GM23338 (cell line): Measurements from ENCODE around the gene HOXA2. TPM values are rescaled to one million over a fixed set of nuclear protein-coding genes. Genes with fewer than 3 reads are reported as not detected.

Experiments
- ATAC-seq: fragments of 200-7000 bp; cut with Tn5 transposase; 3 replicates; pipeline ENCODE4 v1.9.1; 2020
- DNase-seq: peaks from one replicate; pipeline ENCODE4 v3.0.0-alpha.2; 2015; ENCODE audit warnings: low spot score
- H2AFZ ChIP-seq: fragments of 200-600 bp; sonication (generic); 2 replicates; pipeline ENCODE4 v1.8.0; 2016; ENCODE audit warnings: antibody characterized with exemption, mild to moderate bottlenecking, moderate library complexity
- H3F3A ChIP-seq: fragments of 200-600 bp; sonication (generic); replicated peaks from 2 replicates; pipeline ENCODE4 v1.8.0; 2017; ENCODE audit warnings: antibody characterized with exemption, mixed run types, low read depth
- H3K27ac ChIP-seq: fragments of 200-600 bp; sonication (generic); 2 replicates; pipeline ENCODE4 v1.6.1; 2016; ENCODE audit warnings: low read depth
- H3K27me3 ChIP-seq: fragments of 200-600 bp; sonication (generic); 2 replicates; pipeline ENCODE4 v1.8.0; 2016; ENCODE audit warnings: mild to moderate bottlenecking, mixed run types, moderate library complexity; ENCODE audit not compliant: insufficient read depth
- H3K36me3 ChIP-seq: fragments of 200-600 bp; sonication (generic); 2 replicates; pipeline ENCODE4 v1.8.0; 2016; ENCODE audit warnings: mild to moderate bottlenecking; ENCODE audit not compliant: insufficient read depth
- H3K4me1 ChIP-seq: fragments of 200-600 bp; sonication (generic); 2 replicates; pipeline ENCODE4 v1.8.0; 2016; ENCODE audit warnings: mild to moderate bottlenecking, moderate library complexity; ENCODE audit not compliant: insufficient read depth
- H3K4me2 ChIP-seq: fragments of 200-600 bp; sonication (generic); 2 replicates; pipeline ENCODE4 v1.7.1; 2017; ENCODE audit warnings: mixed run types
- H3K4me3 ChIP-seq: fragments of 200-600 bp; sonication (generic); 2 replicates; pipeline ENCODE4 v1.6.1; 2016; ENCODE audit warnings: mixed run types
- H3K79me2 ChIP-seq: fragments of 200-600 bp; sonication (generic); replicated peaks from 2 replicates; pipeline ENCODE4 v1.8.0; 2017; ENCODE audit warnings: mild to moderate bottlenecking; ENCODE audit not compliant: insufficient read depth
- H3K9me2 ChIP-seq: fragments of 200-600 bp; sonication (generic); 2 replicates; pipeline ENCODE4 v1.8.0; 2017; ENCODE audit not compliant: insufficient read depth
- H4K20me1 ChIP-seq: fragments of 200-600 bp; sonication (generic); replicated peaks from 2 replicates; pipeline ENCODE4 v1.8.0; 2017; ENCODE audit warnings: mild to moderate bottlenecking; ENCODE audit not compliant: insufficient read depth
- H3K27ac Mint-ChIP-seq: 2 replicates; pipeline ENCODE4 v1.8.0; 2020; ENCODE audit warnings: inconsistent platforms, mild to moderate bottlenecking, moderate library complexity, mixed read lengths
- H3K27me3 Mint-ChIP-seq: 3 replicates; pipeline ENCODE4 v1.8.0; 2022; ENCODE audit warnings: low read depth, mild to moderate bottlenecking, moderate library complexity, mixed read lengths, inconsistent platforms; ENCODE audit not compliant: insufficient read depth, poor library complexity
- H3K36me3 Mint-ChIP-seq: 3 replicates; pipeline ENCODE4 v1.8.0; 2021; ENCODE audit warnings: low read depth, mild to moderate bottlenecking, inconsistent platforms, moderate library complexity, mixed read lengths
- H3K4me1 Mint-ChIP-seq: 3 replicates; pipeline ENCODE4 v1.8.0; 2020; ENCODE audit warnings: mild to moderate bottlenecking, inconsistent platforms, mixed read lengths
- H3K4me3 Mint-ChIP-seq: 3 replicates; pipeline ENCODE4 v1.8.0; 2021; ENCODE audit warnings: moderate library complexity, mild to moderate bottlenecking, inconsistent platforms, mixed read lengths
- H3K9me3 Mint-ChIP-seq: 3 replicates; pipeline ENCODE4 v1.8.0; 2020; ENCODE audit warnings: moderate library complexity, mild to moderate bottlenecking, inconsistent platforms, mixed read lengths
- CREB1 ChIP-seq: fragments of 250-450 bp; sonication (Bioruptor Pico); IDR thresholded peaks from 2 replicates; pipeline ENCODE4 v1.5.0; 2020; ENCODE audit warnings: low read depth, mild to moderate bottlenecking, moderate library complexity
- CTCF ChIP-seq, 2 experiments: fragments of 200-600 bp in 1 of 2; sonication (generic) in 1 of 2; conservative IDR thresholded peaks; 2 replicates each; pipeline versions ENCODE4 v1.5.1 to v1.6.1; 2016 to 2017; ENCODE audit warnings: antibody characterized with exemption in 2 of 2, low read depth in 2 of 2, mild to moderate bottlenecking in 2 of 2, moderate library complexity in 1 of 2
- ETS1 ChIP-seq: IDR thresholded peaks from 2 replicates; pipeline ENCODE4 v1.6.1; 2016; ENCODE audit warnings: antibody characterized with exemption
- EZH2 ChIP-seq: fragments of 200-600 bp; sonication (generic); IDR thresholded peaks from one replicate; pipeline ENCODE4 v1.8.0; 2017; ENCODE audit warnings: antibody characterized with exemption, mild to moderate bottlenecking, low read depth; ENCODE audit not compliant: unreplicated experiment
- EZH2phosphoT487 ChIP-seq: fragments of 200-600 bp; sonication (generic); IDR thresholded peaks from one replicate; pipeline ENCODE4 v1.8.1; 2018; ENCODE audit warnings: antibody characterized with exemption; ENCODE audit not compliant: unreplicated experiment
- JUNB ChIP-seq: IDR thresholded peaks from one replicate; pipeline ENCODE4 v1.6.1; 2016; ENCODE audit warnings: antibody characterized with exemption; ENCODE audit not compliant: unreplicated experiment
- NANOG ChIP-seq: IDR thresholded peaks from 2 replicates; pipeline ENCODE4 v1.6.1; 2016; ENCODE audit warnings: antibody characterized with exemption, borderline replicate concordance
- POLR2AphosphoS5 ChIP-seq: IDR thresholded peaks from 2 replicates; pipeline ENCODE4 v1.6.1; 2016; ENCODE audit warnings: antibody characterized with exemption, low read depth
- STAT1 ChIP-seq: IDR thresholded peaks from one replicate; pipeline ENCODE4 v1.6.1; 2016; ENCODE audit warnings: antibody characterized with exemption; ENCODE audit not compliant: unreplicated experiment
- ZNF114 ChIP-seq: fragments of 250-450 bp; sonication (Bioruptor Pico); IDR thresholded peaks from 2 replicates; pipeline ENCODE4 v1.5.0; 2020; ENCODE audit warnings: mild to moderate bottlenecking, moderate library complexity
- ZNF331 ChIP-seq: fragments of 250-450 bp; sonication (Bioruptor Pico); IDR thresholded peaks from 2 replicates; pipeline ENCODE4 v1.5.0; 2020; ENCODE audit warnings: low read depth, mild to moderate bottlenecking, moderate library complexity
- polyA plus RNA-seq: library from polyadenylated mRNA; unstranded; fragments of >200 nt; fragmentation: Nextera tagmentation; extraction: Ambion mirVana; gene quantifications from 2 replicates; pipeline ENCODE4 v1.2.1, GENCODE V29; 2016
- total RNA-seq: library from RNA; depleted of rRNA; stranded (reverse); fragments of >200 nt; shearing (Covaris generic); gene quantifications from 2 replicates; pipeline ENCODE4 v1.2.3, GENCODE V29; 2014
- TF ChIP-seq, protein P1 (sequence below): fragments of 250-450 bp; sonication (Bioruptor Pico); IDR thresholded peaks from 2 replicates; pipeline ENCODE4 v1.5.0; 2020; ENCODE audit warnings: mild to moderate bottlenecking, moderate library complexity
- TF ChIP-seq, protein P2 (sequence below): IDR thresholded peaks from one replicate; pipeline ENCODE4 v1.6.1; 2018; ENCODE audit warnings: antibody characterized with exemption; ENCODE audit not compliant: unreplicated experiment

The HOXA2 gene
- total and polyA plus RNA-seq, 2 experiments from 2014 or later = not detected

- no peak for ATAC-seq
- TF ChIP-seq ZNF114 (CRISPR knock-in tag) = no peak
- TF ChIP-seq, protein P1, sequence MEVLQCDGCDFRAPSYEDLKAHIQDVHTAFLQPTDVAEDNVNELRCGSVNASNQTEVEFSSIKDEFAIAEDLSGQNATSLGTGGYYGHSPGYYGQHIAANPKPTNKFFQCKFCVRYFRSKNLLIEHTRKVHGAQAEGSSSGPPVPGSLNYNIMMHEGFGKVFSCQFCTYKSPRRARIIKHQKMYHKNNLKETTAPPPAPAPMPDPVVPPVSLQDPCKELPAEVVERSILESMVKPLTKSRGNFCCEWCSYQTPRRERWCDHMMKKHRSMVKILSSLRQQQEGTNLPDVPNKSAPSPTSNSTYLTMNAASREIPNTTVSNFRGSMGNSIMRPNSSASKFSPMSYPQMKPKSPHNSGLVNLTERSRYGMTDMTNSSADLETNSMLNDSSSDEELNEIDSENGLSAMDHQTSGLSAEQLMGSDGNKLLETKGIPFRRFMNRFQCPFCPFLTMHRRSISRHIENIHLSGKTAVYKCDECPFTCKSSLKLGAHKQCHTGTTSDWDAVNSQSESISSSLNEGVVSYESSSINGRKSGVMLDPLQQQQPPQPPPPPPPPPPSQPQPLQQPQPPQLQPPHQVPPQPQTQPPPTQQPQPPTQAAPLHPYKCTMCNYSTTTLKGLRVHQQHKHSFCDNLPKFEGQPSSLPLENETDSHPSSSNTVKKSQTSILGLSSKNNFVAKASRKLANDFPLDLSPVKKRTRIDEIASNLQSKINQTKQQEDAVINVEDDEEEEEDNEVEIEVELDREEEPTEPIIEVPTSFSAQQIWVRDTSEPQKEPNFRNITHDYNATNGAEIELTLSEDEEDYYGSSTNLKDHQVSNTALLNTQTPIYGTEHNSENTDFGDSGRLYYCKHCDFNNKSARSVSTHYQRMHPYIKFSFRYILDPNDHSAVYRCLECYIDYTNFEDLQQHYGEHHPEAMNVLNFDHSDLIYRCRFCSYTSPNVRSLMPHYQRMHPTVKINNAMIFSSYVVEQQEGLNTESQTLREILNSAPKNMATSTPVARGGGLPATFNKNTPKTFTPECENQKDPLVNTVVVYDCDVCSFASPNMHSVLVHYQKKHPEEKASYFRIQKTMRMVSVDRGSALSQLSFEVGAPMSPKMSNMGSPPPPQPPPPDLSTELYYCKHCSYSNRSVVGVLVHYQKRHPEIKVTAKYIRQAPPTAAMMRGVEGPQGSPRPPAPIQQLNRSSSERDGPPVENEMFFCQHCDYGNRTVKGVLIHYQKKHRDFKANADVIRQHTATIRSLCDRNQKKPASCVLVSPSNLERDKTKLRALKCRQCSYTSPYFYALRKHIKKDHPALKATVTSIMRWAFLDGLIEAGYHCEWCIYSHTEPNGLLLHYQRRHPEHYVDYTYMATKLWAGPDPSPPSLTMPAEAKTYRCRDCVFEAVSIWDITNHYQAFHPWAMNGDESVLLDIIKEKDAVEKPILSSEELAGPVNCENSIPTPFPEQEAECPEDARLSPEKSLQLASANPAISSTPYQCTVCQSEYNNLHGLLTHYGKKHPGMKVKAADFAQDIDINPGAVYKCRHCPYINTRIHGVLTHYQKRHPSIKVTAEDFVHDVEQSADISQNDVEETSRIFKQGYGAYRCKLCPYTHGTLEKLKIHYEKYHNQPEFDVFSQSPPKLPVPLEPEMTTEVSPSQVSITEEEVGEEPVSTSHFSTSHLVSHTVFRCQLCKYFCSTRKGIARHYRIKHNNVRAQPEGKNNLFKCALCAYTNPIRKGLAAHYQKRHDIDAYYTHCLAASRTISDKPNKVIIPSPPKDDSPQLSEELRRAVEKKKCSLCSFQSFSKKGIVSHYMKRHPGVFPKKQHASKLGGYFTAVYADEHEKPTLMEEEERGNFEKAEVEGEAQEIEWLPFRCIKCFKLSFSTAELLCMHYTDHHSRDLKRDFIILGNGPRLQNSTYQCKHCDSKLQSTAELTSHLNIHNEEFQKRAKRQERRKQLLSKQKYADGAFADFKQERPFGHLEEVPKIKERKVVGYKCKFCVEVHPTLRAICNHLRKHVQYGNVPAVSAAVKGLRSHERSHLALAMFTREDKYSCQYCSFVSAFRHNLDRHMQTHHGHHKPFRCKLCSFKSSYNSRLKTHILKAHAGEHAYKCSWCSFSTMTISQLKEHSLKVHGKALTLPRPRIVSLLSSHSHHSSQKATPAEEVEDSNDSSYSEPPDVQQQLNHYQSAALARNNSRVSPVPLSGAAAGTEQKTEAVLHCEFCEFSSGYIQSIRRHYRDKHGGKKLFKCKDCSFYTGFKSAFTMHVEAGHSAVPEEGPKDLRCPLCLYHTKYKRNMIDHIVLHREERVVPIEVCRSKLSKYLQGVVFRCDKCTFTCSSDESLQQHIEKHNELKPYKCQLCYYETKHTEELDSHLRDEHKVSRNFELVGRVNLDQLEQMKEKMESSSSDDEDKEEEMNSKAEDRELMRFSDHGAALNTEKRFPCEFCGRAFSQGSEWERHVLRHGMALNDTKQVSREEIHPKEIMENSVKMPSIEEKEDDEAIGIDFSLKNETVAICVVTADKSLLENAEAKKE (CRISPR knock-in tag) = no peak
- TF ChIP-seq POLR2AphosphoS5 = no peak
- TF ChIP-seq, protein P2, sequence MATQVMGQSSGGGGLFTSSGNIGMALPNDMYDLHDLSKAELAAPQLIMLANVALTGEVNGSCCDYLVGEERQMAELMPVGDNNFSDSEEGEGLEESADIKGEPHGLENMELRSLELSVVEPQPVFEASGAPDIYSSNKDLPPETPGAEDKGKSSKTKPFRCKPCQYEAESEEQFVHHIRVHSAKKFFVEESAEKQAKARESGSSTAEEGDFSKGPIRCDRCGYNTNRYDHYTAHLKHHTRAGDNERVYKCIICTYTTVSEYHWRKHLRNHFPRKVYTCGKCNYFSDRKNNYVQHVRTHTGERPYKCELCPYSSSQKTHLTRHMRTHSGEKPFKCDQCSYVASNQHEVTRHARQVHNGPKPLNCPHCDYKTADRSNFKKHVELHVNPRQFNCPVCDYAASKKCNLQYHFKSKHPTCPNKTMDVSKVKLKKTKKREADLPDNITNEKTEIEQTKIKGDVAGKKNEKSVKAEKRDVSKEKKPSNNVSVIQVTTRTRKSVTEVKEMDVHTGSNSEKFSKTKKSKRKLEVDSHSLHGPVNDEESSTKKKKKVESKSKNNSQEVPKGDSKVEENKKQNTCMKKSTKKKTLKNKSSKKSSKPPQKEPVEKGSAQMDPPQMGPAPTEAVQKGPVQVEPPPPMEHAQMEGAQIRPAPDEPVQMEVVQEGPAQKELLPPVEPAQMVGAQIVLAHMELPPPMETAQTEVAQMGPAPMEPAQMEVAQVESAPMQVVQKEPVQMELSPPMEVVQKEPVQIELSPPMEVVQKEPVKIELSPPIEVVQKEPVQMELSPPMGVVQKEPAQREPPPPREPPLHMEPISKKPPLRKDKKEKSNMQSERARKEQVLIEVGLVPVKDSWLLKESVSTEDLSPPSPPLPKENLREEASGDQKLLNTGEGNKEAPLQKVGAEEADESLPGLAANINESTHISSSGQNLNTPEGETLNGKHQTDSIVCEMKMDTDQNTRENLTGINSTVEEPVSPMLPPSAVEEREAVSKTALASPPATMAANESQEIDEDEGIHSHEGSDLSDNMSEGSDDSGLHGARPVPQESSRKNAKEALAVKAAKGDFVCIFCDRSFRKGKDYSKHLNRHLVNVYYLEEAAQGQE = no peak
- TF ChIP-seq STAT1 = no peak
- no peak for TF ChIP-seq EZH2phosphoT487
- no peak for TF ChIP-seq CTCF (conservative IDR thresholded peaks at IDR 0.05; ENCODE audit: low read depth in 2 of 2)
- no peak for TF ChIP-seq JUNB
- TF ChIP-seq ZNF331 (CRISPR knock-in tag) = no peak
- TF ChIP-seq EZH2 = no peak
- TF ChIP-seq ETS1 = no peak
- TF ChIP-seq CREB1 = no peak
- TF ChIP-seq NANOG = no peak
- no peaks in the 10 kb centered on the region for H3K36me3 Mint-ChIP-seq
Observed at GRCh38 chr7:27065709-27066108, 36.8 kb downstream of the HOXA2 start.

More at GRCh38 chr7:27065709-27066108, 36.8 kb downstream of the HOXA2 start:
- Mint-ChIP-seq H3K27me3 (peaks cover 1% of the 10 kb centered on the region), H3K4me3 (no peak overlapping the region), H3K4me1 (no peaks in the 10 kb centered on the region), H3K27ac (no peak overlapping the region), H3K9me3 (no peaks in the 10 kb centered on the region)
- Histone ChIP-seq H3K9me2 (no peaks in the 10 kb centered on the region), H3K4me3 (no peak overlapping the region), H3F3A (no peaks in the 10 kb centered on the region), H3K4me2 (no peak overlapping the region), H2AFZ (peak overlapping the region; percentile 28; the same call in 1 of the 2 replicates), H3K36me3 (no peaks in the 10 kb centered on the region), H3K27ac (no peak overlapping the region), H3K79me2 (no peaks in the 10 kb centered on the region), H3K27me3 (no peaks in the 10 kb centered on the region), H4K20me1 (no peaks in the 10 kb centered on the region), H3K4me1 (no peaks in the 10 kb centered on the region)
- DNase-seq = no peak
